ENCODE measurements around the gene DOK1.

Gene DOK1

GRCh38 chr2:74553892-74554819 is at the start of gene DOK1, which contains the start of gene LOXL3:
TSS of gene DOK1 (plus strand) at chr2:74554720. CDS start at chr2:74554755, 35 bp downstream.
TSS of gene LOXL3 (minus strand) at chr2:74553942. CDS start at chr2:74552634, 1,308 bp downstream.
- H3K4me3 ChIP-seq (replicated peaks; ENCODE audit: low read depth, low read length), result peak within 1 kb of the TSS; percentile 83
- H3K36me3 ChIP-seq (ENCODE audit: control insufficient read depth, insufficient read depth, low read length), result peaks cover 14% of the 10 kb centered on the region
- no peaks in the 10 kb centered on the region for H3K27me3 ChIP-seq (replicated peaks; ENCODE audit: control insufficient read depth, insufficient read depth, low read length)
- TF ChIP-seq, protein P1, sequence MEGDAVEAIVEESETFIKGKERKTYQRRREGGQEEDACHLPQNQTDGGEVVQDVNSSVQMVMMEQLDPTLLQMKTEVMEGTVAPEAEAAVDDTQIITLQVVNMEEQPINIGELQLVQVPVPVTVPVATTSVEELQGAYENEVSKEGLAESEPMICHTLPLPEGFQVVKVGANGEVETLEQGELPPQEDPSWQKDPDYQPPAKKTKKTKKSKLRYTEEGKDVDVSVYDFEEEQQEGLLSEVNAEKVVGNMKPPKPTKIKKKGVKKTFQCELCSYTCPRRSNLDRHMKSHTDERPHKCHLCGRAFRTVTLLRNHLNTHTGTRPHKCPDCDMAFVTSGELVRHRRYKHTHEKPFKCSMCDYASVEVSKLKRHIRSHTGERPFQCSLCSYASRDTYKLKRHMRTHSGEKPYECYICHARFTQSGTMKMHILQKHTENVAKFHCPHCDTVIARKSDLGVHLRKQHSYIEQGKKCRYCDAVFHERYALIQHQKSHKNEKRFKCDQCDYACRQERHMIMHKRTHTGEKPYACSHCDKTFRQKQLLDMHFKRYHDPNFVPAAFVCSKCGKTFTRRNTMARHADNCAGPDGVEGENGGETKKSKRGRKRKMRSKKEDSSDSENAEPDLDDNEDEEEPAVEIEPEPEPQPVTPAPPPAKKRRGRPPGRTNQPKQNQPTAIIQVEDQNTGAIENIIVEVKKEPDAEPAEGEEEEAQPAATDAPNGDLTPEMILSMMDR (IDR thresholded peaks at IDR 0.05; ENCODE audit: insufficient read depth, low read length, poor library complexity, severe bottlenecking), result no peak
- peak; percentile 87 for DNase-seq (ENCODE audit: extremely low read depth, insufficient read length)

- no peak for DNase-seq (ENCODE audit: extremely low read depth, insufficient read length)
- Histone ChIP-seq H3K4me3 (replicated peaks; ENCODE audit: low read depth, low read length) (no peak overlapping the region), H3K36me3 (ENCODE audit: control insufficient read depth, insufficient read depth, low read length) (peaks cover 4% of the 10 kb centered on the region), H3K27me3 (replicated peaks; ENCODE audit: control insufficient read depth, insufficient read depth, low read length) (no peaks in the 10 kb centered on the region)
- TF ChIP-seq, protein P1 (IDR thresholded peaks at IDR 0.05; ENCODE audit: insufficient read depth, low read length, poor library complexity, severe bottlenecking), result no peak
These were observed 48.9 kb upstream of the DOK1 start for GRCh38 chr2:74505448-74506246.

GRCh38 chr2:74507145-74507925 is 47.2 kb upstream of the DOK1 start, which contains the start of gene PCGF1:
TSS of gene PCGF1 (minus strand) at chr2:74507695. CDS start at chr2:74507668, 27 bp downstream.
- Histone ChIP-seq H3K4me3 (replicated peaks; ENCODE audit: low read depth, low read length) (peak within 1 kb of the TSS; percentile 93), H3K27me3 (replicated peaks; ENCODE audit: control insufficient read depth, insufficient read depth, low read length) (no peaks in the 10 kb centered on the region), H3K36me3 (ENCODE audit: control insufficient read depth, insufficient read depth, low read length) (peaks cover 4% of the 10 kb centered on the region)
- TF ChIP-seq, protein P1 (IDR thresholded peaks at IDR 0.05; ENCODE audit: insufficient read depth, low read length, poor library complexity, severe bottlenecking), result peak; percentile 83
- DNase-seq (ENCODE audit: extremely low read depth, insufficient read length), result peak; percentile 99

GRCh38 chr2:74507926-74508520 is 46.5 kb upstream of the DOK1 start:
- TF ChIP-seq, protein P1 (IDR thresholded peaks at IDR 0.05; ENCODE audit: insufficient read depth, low read length, poor library complexity, severe bottlenecking), result no peak
- peak overlapping the region; percentile 93 for H3K4me3 ChIP-seq (replicated peaks; ENCODE audit: low read depth, low read length)
- no peaks in the 10 kb centered on the region; the same call in 1 of the 2 replicates for H3K27me3 ChIP-seq (replicated peaks; ENCODE audit: control insufficient read depth, insufficient read depth, low read length)
- DNase-seq (ENCODE audit: extremely low read depth, insufficient read length), result no peak
- H3K36me3 ChIP-seq (ENCODE audit: control insufficient read depth, insufficient read depth, low read length), result peaks cover 4% of the 10 kb centered on the region

GRCh38 chr2:74510272-74510671 is 44.2 kb upstream of the DOK1 start:
- DNase-seq (ENCODE audit: extremely low read depth, insufficient read length), result no peak
- Histone ChIP-seq H3K4me3 (replicated peaks; ENCODE audit: low read depth, low read length) (no peak overlapping the region), H3K36me3 (ENCODE audit: control insufficient read depth, insufficient read depth, low read length) (peaks cover 4% of the 10 kb centered on the region), H3K27me3 (replicated peaks; ENCODE audit: control insufficient read depth, insufficient read depth, low read length) (peaks cover 2% of the 10 kb centered on the region; the same call in 1 of the 2 replicates)
- TF ChIP-seq, protein P1 (IDR thresholded peaks at IDR 0.05; ENCODE audit: insufficient read depth, low read length, poor library complexity, severe bottlenecking), result no peak
